NCI-H82 (cell line): ENCODE data around the gene ARAP1.

Source experiments
- DNase-seq: peaks from one replicate; lab custom pipeline; 2025; lab: John Stamatoyannopoulos, UW

ARAP1 gene

DNA sequence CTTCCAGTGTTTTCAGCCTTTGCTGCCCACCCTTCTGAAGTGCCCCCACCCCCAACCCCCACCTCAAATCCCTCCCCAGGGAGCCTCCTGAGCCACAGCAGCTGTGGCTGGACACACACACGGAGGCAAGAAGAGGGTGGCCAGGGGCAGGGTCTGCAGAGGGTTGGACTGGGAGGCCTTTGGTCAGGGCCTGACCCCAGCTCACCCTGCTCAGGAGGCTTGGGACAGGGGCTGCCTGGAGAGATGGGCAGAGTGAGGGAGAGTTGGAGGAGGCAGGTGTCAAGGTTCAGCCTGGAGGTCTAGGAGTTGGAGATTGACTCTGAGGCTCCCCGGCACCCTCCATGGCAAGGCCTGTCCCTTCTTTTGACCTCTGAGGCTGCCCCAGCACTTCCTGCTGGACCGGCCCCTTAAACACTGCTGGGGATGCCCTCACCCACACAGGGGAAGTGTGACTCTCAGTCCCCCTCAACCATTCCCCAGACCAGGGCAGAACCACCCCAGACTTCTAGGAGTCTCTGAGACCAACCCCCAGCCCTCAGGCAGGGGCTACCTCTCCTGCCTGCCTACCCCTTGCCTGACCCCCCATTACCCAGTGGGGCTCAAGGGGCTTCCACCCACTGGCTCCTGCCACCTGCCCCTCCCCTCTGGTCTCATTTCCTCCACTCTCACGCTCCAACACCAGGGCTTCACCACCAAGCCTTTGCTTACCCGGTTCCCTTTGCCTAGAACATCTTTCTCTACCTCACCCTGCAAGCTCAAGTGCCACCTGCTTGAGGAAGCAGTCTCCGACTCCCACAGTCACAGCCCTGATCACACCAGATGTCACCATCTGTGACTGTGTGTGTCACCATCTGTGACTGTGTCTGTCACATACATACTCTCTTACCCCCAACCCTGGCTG, 8.6 kb downstream of the ARAP1 start:
- peak; percentile 93 for DNase-seq

DNA sequence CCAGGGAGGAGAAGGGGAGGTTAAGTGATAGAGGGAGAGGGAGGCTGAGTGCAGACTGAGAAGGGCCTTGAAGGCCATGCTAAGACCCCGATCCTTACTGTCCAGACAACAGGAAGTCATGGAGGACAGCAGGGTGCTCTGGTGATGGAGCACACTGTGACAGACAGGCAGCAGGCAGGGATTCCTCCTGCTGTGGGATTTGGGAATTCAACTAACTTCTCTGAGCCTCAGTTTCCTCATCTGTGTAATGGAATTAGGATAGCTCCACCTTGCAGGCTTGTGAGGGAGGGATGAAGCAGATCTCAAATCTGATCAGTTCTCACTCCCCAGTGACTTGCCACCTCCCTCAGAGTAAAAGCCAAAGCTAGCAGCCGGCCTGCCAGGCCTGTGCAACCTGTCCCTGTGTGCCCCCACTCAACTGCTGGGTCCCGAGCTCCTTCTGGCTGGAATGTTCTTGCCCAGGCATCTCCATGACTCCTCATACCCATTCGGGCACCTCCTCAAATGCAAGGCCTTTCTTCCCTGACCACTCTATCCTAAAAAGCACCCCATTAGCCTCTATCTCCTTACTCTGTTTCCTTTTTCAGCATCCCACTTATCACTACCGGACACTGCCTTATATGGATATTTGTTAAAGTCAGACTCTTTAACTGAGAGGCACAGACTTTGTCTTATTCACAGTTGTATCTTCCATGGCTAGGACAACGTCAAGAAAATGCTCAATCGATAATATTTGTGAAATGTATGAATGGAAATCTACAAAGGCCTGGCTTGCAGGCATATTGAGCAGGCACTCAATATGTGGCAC, 9.5 kb downstream of the ARAP1 start:
- DNase-seq: no peak

DNA sequence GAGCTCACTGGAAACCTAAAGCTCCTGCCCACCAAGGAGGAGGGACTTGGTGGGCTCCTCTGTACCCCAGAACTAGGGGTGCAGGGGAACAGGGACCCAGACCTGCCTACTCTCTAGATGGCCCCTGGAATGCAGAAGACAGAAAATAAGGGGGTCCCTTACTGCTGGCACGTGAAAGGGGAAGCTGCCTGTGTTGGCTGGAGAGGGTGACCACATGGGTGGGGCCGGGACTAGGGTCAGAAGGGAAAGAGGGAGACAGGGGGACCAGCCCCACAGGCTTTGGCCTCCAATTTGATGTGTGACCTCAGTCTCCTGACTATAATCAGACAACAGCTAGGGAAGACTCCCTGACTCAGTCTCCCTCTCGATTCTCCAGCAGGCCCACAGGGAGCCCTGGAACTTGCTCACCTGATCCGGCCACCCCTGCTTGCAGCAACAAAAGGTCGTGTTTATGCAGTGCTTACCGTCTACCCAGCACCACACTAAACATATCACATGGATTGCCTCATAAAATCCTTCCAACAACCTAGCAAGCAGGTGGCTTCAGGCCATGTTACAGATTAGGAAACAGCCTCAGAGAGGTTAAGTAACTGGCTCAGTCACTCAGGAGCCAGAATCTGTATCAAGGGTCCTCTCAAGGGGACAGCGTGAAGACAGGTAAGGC, 10.2 kb downstream of the ARAP1 start:
- peak; percentile 30 for DNase-seq

DNA sequence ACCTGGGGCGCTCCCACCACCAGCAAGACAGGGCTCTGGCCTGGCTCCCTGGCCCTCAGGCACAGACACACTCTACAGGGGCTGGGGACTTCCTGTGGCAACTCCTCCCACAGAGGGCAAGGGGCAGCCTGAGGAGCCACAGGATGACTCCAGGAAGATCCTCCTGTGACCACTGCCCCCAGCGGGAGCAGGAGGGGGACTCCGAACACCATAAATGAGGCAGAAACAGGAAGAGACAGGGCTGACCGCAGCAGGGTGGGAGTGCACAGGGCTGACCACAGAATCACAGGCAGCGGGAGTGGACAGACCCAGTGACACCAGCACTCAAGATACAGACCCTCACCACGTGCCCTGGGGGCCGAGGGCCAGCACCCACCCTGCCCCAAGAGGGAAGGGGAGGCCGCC, 10.8 kb downstream of the ARAP1 start:
- DNase-seq: no peak

DNA sequence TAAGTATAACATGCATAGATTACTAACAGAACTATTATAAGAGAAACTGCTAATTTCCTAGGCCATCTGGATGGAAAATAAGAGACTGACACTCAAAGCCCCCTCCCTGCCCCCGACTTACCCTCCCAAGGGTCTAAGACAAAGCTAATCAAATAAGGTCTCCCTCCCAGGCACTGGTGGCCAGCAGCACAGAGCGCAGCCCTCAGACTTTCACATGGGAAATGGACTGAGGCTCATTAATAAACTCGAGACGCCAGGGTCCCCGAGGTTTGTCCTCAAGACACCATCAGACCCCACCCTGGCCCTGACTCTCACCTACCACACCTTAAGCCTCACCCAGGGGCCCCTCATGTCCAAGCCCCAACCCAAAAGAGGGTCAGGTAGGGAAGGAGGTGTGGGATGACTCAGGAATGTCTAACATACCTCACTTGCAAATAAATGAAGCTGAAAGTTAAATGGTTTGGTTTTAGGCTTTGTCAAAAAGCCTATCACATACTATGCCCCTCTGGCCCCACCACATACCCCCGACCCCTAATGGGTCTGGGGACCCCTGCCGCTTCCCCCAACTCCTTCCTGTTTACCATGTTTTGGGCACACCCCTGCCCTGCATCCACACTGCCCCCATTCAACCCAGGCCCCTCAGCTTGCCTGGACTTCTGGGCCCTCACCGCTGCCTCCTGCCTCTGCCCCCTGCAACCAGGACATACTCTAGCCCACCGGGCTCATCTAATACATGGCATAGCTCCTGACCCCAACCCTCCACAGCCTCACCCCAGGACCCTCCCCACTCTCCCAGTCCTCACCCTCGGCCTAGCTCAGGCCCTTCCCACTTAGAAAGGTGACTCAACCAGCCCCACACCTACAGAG, 11.4 kb downstream of the ARAP1 start:
- no peak for DNase-seq

DNA sequence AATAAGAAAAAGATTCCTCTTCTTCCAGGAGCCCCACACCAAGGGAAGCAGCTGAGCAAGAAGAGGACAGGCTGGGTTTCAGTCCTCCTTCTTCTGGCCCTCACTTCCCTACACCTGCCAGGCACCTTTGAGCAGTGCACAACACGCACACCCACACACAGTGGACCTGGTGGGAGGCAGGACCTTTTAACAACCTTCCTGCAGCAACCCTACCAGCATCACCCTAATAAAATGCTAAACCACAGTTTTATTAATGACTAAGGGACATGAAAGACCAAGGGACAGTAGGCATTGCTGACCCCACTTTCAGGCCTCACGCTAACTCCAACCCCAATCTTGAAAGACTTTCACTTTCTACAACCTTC, 12.2 kb downstream of the ARAP1 start:
- DNase-seq: no peak

DNA sequence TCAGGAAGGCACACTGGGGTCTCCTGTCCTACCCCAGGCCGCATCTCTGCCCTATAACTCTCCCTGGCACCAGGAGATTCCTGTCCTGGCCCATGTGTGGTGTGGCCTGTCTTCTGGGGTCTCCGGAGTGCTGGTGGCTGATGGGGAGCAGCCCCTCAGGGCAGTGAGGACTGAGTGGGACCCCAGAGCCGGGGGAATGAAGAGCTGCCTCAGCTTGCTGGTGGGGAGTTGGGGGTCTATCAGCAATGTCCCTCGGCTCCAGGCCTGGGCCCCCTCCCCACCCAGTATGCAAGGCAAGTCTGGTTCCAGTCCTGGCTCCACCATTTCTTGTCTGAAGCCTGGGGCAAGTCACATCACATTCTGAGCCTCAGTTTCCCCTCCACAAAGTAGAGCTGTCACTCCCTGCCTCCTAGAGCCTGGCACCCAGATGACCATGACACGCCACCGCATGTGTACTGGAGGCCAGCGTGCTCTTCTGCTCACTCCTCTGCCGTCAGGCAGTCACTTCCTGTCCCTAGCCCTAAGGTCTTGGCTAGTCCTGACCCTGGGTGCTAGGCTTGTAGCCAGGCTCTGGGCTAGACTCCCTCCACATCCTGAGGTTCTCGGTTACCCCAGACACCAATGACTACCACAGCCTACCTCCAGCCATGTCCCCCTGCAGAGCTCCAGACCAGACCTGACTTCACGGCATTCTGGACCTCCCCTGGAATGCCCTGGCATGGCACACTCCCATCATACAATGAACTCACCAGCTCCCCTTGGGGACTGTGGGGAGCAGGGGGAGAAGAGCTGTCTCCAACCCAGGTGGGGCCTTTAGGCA, 12.8 kb downstream of the ARAP1 start:
- no peak for DNase-seq

DNA sequence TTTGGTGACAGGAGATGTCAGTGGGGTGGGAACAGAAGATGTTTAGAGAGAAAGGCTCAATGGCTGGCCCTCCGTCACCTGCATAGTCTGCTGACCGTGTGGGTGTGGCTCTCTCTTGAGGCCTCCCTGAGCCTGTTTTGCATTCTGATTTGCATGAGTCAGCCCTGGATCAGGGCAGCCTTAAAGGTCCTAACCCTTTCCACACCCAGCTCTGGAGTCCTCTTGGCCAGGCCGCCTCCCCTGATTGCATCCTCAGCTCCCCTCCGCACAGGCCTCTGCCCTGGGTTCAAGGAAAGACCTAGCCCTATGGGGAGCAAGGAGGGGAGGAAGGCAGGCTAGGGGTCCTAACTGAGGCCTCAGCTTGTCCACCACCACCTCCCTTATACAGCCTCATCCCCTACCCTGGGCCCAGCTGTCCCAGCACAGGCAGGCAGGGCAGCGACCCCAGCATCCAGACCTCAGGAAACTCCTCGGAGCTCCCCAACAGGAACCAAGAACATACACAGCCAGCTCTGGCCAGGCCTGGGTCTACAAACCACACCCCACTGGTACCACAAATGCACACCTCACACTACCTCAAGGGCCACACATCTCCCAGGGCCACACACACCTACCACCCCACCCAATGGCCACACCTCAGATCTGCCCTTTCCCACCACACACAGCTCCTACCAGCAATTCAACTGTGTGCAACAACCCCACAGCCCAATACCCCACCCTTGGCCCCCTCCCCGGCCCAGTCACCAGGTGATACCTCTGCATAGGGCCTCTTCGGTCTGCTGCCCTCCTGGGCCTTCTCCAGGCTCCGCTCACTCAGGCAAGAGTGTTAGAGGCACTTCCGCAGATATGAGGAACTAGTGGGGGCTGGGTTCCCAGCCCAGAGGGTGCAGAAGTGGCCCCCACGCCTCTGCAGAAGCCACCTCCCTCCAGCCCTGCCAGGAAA, 13.7 kb downstream of the ARAP1 start:
- no peak for DNase-seq

DNA sequence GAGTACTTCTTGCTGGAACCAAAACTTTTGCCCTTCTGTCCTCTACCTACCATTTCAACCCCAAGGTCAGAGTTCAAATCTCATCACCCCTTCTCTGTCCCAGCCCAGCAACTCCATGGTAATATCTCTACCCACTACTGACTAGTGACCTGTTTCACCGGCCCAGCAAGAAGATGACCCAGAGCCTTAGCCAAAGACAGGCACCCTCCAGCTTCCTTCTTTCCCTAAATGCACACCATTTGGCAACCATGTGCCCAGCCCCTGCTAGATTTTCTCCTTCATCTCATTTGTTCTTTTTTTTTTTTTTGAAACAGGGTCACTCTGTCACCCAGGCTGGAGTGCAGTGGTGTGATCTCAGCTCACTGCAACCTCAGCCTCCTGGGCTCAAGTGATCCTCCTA, 14.9 kb downstream of the ARAP1 start:
- no peak for DNase-seq

DNA sequence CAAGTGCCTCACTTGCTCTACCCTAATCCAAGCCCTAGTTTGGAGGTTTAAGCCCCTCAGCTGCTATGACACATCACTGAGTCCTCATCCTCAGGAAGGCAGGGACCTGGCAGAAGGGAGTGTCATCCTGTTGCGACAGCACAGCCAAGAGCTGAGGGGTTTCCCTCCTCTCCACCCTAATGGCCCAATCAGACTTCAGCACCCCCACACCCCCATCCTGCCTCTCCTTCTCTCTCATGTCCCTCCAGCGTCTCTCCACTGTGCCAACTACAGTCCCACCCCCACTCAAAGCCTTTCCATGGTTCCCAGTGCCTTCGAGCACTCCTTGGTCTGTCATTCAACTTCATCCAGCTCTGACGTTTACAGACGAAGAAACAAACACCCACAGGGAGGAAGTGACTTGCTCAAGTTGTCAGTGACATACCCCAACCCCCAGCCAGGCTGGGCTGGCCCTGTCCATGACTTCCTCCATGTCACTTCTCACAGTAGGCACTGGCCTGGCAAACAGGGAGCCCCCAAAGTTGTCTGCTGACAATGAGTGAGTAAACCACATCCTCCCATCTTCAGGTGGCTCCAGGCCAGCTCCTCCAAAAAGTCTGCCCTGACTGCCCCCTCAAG, 15.6 kb downstream of the ARAP1 start:
- DNase-seq: peak; percentile 12

DNA sequence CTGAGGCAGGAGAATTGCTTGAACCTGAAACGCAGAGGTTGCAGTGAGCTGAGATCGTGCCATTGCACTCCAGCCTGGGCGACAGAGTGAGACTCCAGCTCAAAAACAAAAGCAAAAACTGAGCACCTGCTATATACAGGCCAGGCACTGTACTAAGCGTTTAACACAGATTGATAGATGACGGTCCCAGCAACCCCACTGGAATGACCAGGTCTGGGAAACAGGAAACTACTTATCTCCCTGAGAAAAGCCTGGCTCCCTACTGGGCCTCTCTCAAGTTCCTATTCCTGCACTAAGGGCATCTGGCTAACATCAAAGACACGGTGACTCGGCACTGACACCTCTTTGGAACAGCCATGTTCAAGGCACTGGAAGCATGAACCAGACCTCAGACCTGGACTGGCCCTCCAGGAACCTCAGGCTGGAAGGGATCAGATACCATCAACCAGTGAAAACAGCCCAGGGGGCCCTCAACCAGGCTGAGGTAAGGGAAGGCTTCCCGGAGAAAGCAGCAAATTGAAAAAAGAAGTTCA, 16.6 kb downstream of the ARAP1 start:
- no peak for DNase-seq

DNA sequence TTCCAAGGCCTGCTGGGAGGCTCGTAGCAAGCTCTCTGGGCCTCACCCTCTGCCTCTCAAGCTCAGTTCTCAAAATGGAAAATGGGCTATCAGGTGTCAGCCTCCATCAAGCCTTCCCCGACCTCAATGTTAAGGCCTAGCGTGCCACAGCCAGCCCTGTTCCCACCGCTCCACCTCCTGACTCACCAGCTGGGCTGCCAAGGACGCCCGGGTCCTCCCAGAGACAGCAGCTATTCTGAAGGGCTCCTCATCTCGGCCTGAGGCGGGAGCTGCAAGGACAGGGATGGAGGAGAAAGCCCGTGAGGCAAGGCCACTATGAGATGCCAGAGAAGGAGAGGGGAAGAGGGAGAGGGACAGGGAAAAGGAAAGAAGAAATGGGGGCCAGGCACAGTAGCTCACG, 19.9 kb downstream of the ARAP1 start:
- no peak for DNase-seq

DNA sequence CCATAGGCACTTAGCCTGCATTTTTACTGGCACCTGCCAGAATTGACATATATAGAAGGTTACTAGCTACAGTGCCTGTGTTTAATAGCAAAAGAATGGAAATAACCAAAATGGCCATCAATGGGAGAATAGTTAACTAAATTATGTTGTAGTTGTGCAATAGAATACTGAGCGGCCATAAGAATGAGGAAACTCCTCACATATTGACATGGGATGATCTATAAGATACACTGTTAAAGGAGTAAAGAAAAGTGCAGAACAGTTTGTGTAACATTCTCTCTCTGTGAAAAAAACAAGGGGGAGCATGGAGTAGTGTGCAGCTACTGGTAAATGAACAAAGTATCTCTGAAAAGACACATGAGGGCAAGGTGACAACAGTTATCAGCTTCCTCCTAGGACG, 21.5 kb downstream of the ARAP1 start:
- no peak for DNase-seq

DNA sequence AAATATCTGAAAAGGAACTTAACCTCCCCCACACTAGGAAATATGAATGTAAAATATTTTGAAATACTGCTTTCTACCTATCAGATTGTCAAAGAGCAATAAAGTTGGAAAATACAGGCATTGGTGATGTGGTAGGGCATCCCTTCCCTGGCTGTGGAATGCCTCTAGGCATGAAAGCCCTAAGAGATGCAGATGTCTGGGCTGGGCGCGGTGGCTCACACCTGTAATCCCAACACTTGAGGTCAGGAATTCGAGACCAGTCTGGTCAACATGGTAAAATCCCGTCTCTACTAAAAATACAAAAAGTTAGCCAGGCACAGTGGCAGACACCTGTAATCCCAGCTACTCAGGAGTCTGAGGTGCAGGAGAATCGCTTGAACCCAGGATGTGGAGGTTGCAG, 22.0 kb downstream of the ARAP1 start:
- no peak for DNase-seq

DNA sequence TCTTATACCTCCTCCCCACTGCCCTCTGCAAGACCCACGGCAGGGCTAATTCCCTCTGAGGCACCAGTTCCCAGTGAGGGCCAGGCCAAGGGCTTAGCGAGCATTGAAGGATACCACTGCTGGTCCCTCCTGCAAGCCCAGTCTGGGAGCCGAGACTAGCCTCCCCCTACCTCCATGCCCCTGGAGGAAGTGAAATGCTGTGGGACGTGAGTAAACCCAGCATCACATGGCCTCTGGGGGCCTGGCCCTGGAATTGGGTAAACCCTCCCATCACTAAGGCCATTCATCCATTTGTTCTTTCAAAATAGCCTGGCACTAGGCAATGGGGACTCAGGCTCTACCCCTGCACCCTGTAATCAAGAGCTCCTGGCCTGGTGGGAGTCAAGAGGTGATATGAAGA, 24.7 kb downstream of the ARAP1 start:
- DNase-seq: no peak

DNA sequence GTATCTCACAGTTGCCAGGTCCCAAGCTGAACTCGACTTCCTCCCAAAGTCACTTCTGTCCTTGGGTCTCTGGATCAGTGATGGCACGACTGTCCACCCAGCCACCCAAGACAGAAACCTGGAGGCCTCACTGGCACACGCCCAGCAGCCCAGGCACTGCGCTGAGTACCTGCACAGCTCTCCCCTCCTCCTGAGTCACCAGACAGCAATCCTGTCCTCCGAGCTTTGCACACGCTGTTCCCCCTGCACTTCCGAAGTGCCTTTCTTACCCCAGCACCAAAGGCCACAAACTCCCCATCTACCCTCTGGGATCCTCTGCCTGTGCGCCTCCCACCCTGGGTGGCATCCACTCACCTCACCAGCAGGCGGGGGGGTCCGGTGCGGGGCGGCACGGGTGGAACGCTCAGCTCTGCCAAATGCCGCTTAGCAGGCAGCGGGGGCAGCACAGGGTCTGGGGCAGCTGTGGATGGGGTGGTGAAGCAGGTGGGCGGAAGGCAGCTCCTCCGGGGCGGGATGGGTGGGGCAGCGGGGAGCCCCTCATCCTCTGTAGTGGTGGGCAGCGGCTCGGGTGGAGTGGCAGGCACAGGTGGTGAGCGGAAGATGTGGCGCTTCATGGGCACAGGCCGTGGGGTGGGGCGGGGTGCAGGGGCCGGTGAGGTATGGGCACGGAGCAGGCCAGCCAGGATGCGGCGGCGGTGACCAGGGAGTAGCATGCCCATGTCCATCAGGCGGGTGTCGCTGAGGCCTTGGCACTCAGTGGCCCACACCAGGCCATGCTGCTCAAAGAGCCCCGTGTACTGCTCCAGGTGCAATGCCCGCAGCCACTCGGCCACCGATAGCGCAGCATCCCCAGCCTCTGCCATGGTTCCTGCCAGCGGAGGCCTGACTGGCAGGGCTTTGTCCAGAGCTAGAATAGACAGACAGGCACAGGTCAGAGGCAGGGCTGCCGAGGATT, 25.7 kb downstream of the ARAP1 start:
- DNase-seq: no peak

DNA sequence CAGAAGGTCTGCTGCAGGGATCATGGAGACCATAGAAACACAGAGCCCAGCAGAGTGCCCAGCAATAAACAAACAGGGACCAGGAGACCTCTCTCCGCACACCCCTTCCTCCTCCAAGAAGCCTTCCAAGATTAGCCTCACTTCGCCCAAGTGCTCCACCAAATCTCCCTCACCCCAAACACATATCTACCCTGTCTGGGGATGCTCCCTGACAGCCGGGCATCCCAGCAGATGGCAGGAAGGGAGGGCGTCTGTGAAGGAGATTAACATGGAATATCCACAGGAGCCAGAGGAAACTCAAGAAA, 26.5 kb downstream of the ARAP1 start:
- DNase-seq: no peak
